GM12892 (cell line): ENCODE measurements around the gene RAB14.

Experiments
- POLR2A ChIP-seq: IDR thresholded peaks from 2 replicates; pipeline ENCODE4 v1.6.1; 2011; ENCODE audit warnings: low read depth, low read length, control low read depth
- POLR2AphosphoS5 ChIP-seq: IDR thresholded peaks from 2 replicates; pipeline ENCODE4 v1.6.1; 2011; ENCODE audit warnings: low read depth, low read length, control low read depth

GRCh38 chr9:121240472-121241135 lies 38.9 kb upstream of the RAB14 start:
- no peak for TF ChIP-seq POLR2A
- no peak for TF ChIP-seq POLR2AphosphoS5
